H1 (cell line): ENCODE data around the gene FGD4. TPM values are rescaled to one million over a fixed set of nuclear protein-coding genes. Genes with fewer than 3 reads are reported as not detected.

Source experiments
- CTCF ChIA-PET: fragments of 300-600 bp; sonication (Branson Sonifier 250); formaldehyde crosslinking; loops from one replicate; lab custom pipeline; 2021; ENCODE audit not compliant: partially characterized antibody; lab: Charles Lee
- POLR2A ChIA-PET: fragments of 300-600 bp; sonication (Branson Sonifier 250); formaldehyde crosslinking; loops from one replicate; lab custom pipeline; 2021; ENCODE audit warnings: inconsistent platforms; ENCODE audit not compliant: partially characterized antibody; lab: Charles Lee
- DNase-seq, 2 experiments: peaks; one replicate each; pipeline versions ENCODE4 v3.0.0 to v3.0.0-alpha.2; 2010 to 2022; ENCODE audit warnings: low spot score in 2 of 2, low read depth in 1 of 2, mixed read lengths in 1 of 2
- FAIRE-seq: peaks from 2 replicates; lab custom pipeline; 2011; peaks lifted over from hg19 to GRCh38; lab: Jason Lieb, UNC
- H2AFZ ChIP-seq: 2 replicates; pipeline ENCODE4 v1.8.1; 2012; ENCODE audit warnings: low read length, inconsistent platforms
- H2AK5ac ChIP-seq: 2 replicates; pipeline ENCODE4 v1.6.1; 2013; ENCODE audit warnings: low read depth, low read length
- H2BK120ac ChIP-seq: replicated peaks from 2 replicates; pipeline ENCODE3; 2013; ENCODE audit warnings: low read depth, low read length, inconsistent platforms
- H2BK12ac ChIP-seq: 2 replicates; pipeline ENCODE4 v1.6.1; 2013; ENCODE audit warnings: low read depth, low read length
- H2BK15ac ChIP-seq: 2 replicates; pipeline ENCODE4 v1.6.1; 2013; ENCODE audit warnings: low read length
- H2BK20ac ChIP-seq: 2 replicates; pipeline ENCODE4 v1.6.1; 2013; ENCODE audit warnings: low read length
- H2BK5ac ChIP-seq: 2 replicates; pipeline ENCODE4 v1.6.1; 2013; ENCODE audit warnings: low read depth, low read length
- H3K14ac ChIP-seq: 2 replicates; pipeline ENCODE4 v1.6.1; 2013; ENCODE audit warnings: inconsistent platforms; ENCODE audit not compliant: insufficient read length
- H3K18ac ChIP-seq: 2 replicates; pipeline ENCODE4 v1.6.1; 2013; ENCODE audit warnings: low read length; ENCODE audit errors: extremely low read depth
- H3K23ac ChIP-seq: 2 replicates; pipeline ENCODE4 v1.6.1; 2013; ENCODE audit warnings: inconsistent platforms; ENCODE audit not compliant: insufficient read length
- H3K23me2 ChIP-seq: 2 replicates; pipeline ENCODE4 v1.6.1; 2013; ENCODE audit warnings: low read depth, low read length
- H3K27ac ChIP-seq: 2 replicates; pipeline ENCODE4 v1.6.1; 2011; ENCODE audit warnings: low read depth, low read length, inconsistent platforms
- H3K27me3 ChIP-seq, 4 experiments: replicated peaks in 1 of 4; 1 replicate in 1 of 4; 2 replicates in 3 of 4; pipeline versions ENCODE4 v1.6.1 to v1.8.1; 2011 to 2013; ENCODE audit warnings: low read length in 3 of 4, mild to moderate bottlenecking in 3 of 4, inconsistent platforms in 2 of 4, mixed read lengths in 2 of 4, moderate library complexity in 1 of 4; ENCODE audit not compliant: control insufficient read depth in 3 of 4, insufficient read depth in 3 of 4; ENCODE audit errors: extremely low read depth in 1 of 4
- H3K36me3 ChIP-seq, 4 experiments: 2 replicates each; pipeline versions ENCODE4 v1.6.1 to v1.8.1; 2011 to 2013; ENCODE audit warnings: mild to moderate bottlenecking in 4 of 4, low read length in 3 of 4, moderate library complexity in 2 of 4, control low read depth in 1 of 4, inconsistent platforms in 1 of 4; ENCODE audit not compliant: insufficient read depth in 4 of 4, control insufficient read depth in 2 of 4
- H3K4ac ChIP-seq: replicated peaks from 2 replicates; pipeline ENCODE3; 2013; ENCODE audit warnings: low read length, low read depth, mixed read lengths, inconsistent platforms; ENCODE audit not compliant: insufficient read length
- H3K4me1 ChIP-seq, 4 experiments: replicated peaks in 1 of 4; 1 replicate in 1 of 4; 2 replicates in 3 of 4; pipeline versions ENCODE4 v1.6.1 to v1.8.1; 2011 to 2013; ENCODE audit warnings: low read length in 3 of 4, inconsistent platforms in 2 of 4, mixed read lengths in 1 of 4; ENCODE audit not compliant: insufficient read depth in 4 of 4, control insufficient read depth in 3 of 4
- H3K4me2 ChIP-seq, 2 experiments: 2 replicates each; pipeline versions ENCODE4 v1.6.1 to v1.8.1; 2011 to 2013; ENCODE audit warnings: low read depth in 2 of 2, low read length in 2 of 2, control low read depth in 1 of 2, inconsistent platforms in 1 of 2, mild to moderate bottlenecking in 1 of 2; ENCODE audit not compliant: insufficient read depth in 1 of 2
- H3K4me3 ChIP-seq, 4 experiments: fragments of 200-600, 300-600 bp in 1 of 4; sonication (generic), shearing (Covaris generic), sonication (Bioruptor Twin) in 1 of 4; 2 replicates each; pipeline versions ENCODE4 v1.5.1 to v1.8.1; 2011 to 2016; ENCODE audit warnings: low read length in 4 of 4, low read depth in 3 of 4, control low read depth in 2 of 4, inconsistent platforms in 2 of 4, mild to moderate bottlenecking in 2 of 4, mixed read lengths in 1 of 4, moderate library complexity in 1 of 4; ENCODE audit not compliant: insufficient read depth in 2 of 4; ENCODE audit errors: extremely low read depth in 1 of 4
- H3K56ac ChIP-seq: replicated peaks from 2 replicates; pipeline ENCODE3; 2013; ENCODE audit warnings: low read depth, mild to moderate bottlenecking, mixed read lengths, low read length, inconsistent platforms; ENCODE audit not compliant: insufficient read length
- H3K79me1 ChIP-seq: 2 replicates; pipeline ENCODE4 v1.6.1; 2013; ENCODE audit warnings: low read depth, low read length, control low read depth
- H3K79me2 ChIP-seq, 2 experiments: 2 replicates each; pipeline versions ENCODE4 v1.6.1 to v1.8.1; 2012 to 2013; ENCODE audit warnings: low read length in 2 of 2, mild to moderate bottlenecking in 2 of 2, inconsistent platforms in 1 of 2; ENCODE audit not compliant: insufficient read depth in 2 of 2, control insufficient read depth in 1 of 2
- H3K9ac ChIP-seq, 4 experiments: replicated peaks in 1 of 4; 1 replicate in 1 of 4; 2 replicates in 3 of 4; pipeline versions ENCODE4 v1.6.1 to v1.8.1; 2011 to 2013; ENCODE audit warnings: low read depth in 3 of 4, low read length in 3 of 4, control low read depth in 2 of 4, mild to moderate bottlenecking in 2 of 4, moderate library complexity in 2 of 4, inconsistent platforms in 1 of 4; ENCODE audit errors: extremely low read depth in 1 of 4
- H3K9me3 ChIP-seq, 2 experiments: 2 replicates each; pipeline versions ENCODE4 v1.6.1 to v1.8.1; 2012 to 2013; ENCODE audit warnings: mild to moderate bottlenecking in 2 of 2, moderate library complexity in 2 of 2, control low read depth in 1 of 2, inconsistent platforms in 1 of 2, low read depth in 1 of 2, low read length in 1 of 2, mixed read lengths in 1 of 2; ENCODE audit not compliant: insufficient read depth in 2 of 2
- H4K20me1 ChIP-seq, 2 experiments: replicated peaks in 1 of 2; 2 replicates each; pipeline versions ENCODE3 to v1.8.1; 2011 to 2013; ENCODE audit warnings: inconsistent platforms in 2 of 2, low read length in 2 of 2, mild to moderate bottlenecking in 1 of 2; ENCODE audit not compliant: insufficient read depth in 2 of 2, control insufficient read depth in 1 of 2
- H4K5ac ChIP-seq: 2 replicates; pipeline ENCODE4 v1.6.1; 2013; ENCODE audit warnings: low read length, low read depth, mixed read lengths, inconsistent platforms; ENCODE audit not compliant: insufficient read length
- H4K8ac ChIP-seq: 2 replicates; pipeline ENCODE4 v1.8.0; 2013; ENCODE audit warnings: mild to moderate bottlenecking, moderate library complexity, low read length, inconsistent platforms; ENCODE audit not compliant: insufficient read depth; ENCODE audit errors: extremely low read depth
- H4K91ac ChIP-seq: replicated peaks from 2 replicates; pipeline ENCODE3; 2013; ENCODE audit warnings: low read length, mixed read lengths, inconsistent platforms; ENCODE audit not compliant: insufficient read length
- BCL11A ChIP-seq, 2 experiments: IDR thresholded peaks; one replicate each; pipeline ENCODE4 v1.6.1; 2011; ENCODE audit warnings: low read depth in 2 of 2, low read length in 2 of 2, mild to moderate bottlenecking in 2 of 2
- BRCA1 ChIP-seq: IDR thresholded peaks from 2 replicates; pipeline ENCODE4 v1.6.1; 2012; ENCODE audit warnings: low read depth, low read length, improper control_type of control experiment
- KDM1A ChIP-seq: fragments of 200-600, 300-600 bp; sonication (generic); IDR thresholded peaks from 2 replicates; pipeline ENCODE4 v1.7.1; 2016; ENCODE audit warnings: mild to moderate bottlenecking, low read length, borderline replicate concordance
- POLR2AphosphoS5 ChIP-seq: IDR thresholded peaks from 2 replicates; pipeline ENCODE4 v1.6.1; 2011; ENCODE audit warnings: low read depth, low read length
- RXRA ChIP-seq: IDR thresholded peaks from 2 replicates; pipeline ENCODE4 v1.6.1; 2011; ENCODE audit warnings: low read depth, mild to moderate bottlenecking, low read length, moderate library complexity; ENCODE audit not compliant: insufficient read depth
- SIX5 ChIP-seq: IDR thresholded peaks from 2 replicates; pipeline ENCODE4 v1.6.1; 2011; ENCODE audit warnings: mild to moderate bottlenecking, low read depth, low read length
- SRF ChIP-seq: IDR thresholded peaks from 2 replicates; pipeline ENCODE4 v1.6.1; 2011; ENCODE audit warnings: mild to moderate bottlenecking, low read depth, low read length, moderate library complexity
- TAF1 ChIP-seq: IDR thresholded peaks from 2 replicates; pipeline ENCODE4 v1.6.1; 2011; ENCODE audit warnings: mild to moderate bottlenecking, low read depth, low read length
- TEAD4 ChIP-seq: IDR thresholded peaks from 2 replicates; pipeline ENCODE4 v1.6.1; 2012; ENCODE audit warnings: low read depth, low read length, inconsistent platforms, mixed read lengths
- WGBS, 2 experiments: shearing (Covaris generic) in 1 of 2; methylation state at CpG; one replicate each; pipeline versions ENCODE4 v1.1.6 to v1.1.7; 2013 to 2015; ENCODE audit warnings: low lambda C conversion rate in 2 of 2, mixed read lengths in 2 of 2, inconsistent platforms in 1 of 2, low coverage in 1 of 2, missing lambda C conversion rate in 1 of 2; ENCODE audit not compliant: insufficient replicate concordance in 2 of 2, insufficient coverage in 1 of 2, insufficient read length in 1 of 2; ENCODE audit errors: extremely low coverage in 1 of 2, missing lambda C conversion rate in 1 of 2; 5-methylcytosine and 5-hydroxymethylcytosine counted together
- polyA plus RNA-seq, 7 experiments: library from polyadenylated mRNA; depleted of rRNA in 3 of 7; stranded (reverse) in 5 of 7; unstranded in 2 of 7; fragments of >200 nt in 5 of 7; fragments of 200-250 nt in 2 of 7; gene quantifications; 1 replicate in 5 of 7; 2 replicates in 1 of 7; 4 replicates in 1 of 7; pipeline versions ENCODE4 v1.2.1 to v1.2.3, GENCODE V29; 2011 to 2013; ENCODE audit warnings: missing spikeins in 2 of 7, mixed read lengths in 2 of 7
- total RNA-seq: library from RNA; stranded (reverse); fragmentation: NEBNext Ultra II Directional; extraction: Animal tissue kit (Norgen Biotek cat#: 25700); gene quantifications from 2 replicates; pipeline ENCODE4 v1.2.1, GENCODE V29; 2021
- TF ChIP-seq, protein P1 (sequence below): IDR thresholded peaks from 2 replicates; pipeline ENCODE4 v1.6.1; 2012; ENCODE audit warnings: inconsistent platforms

Gene FGD4
- total and polyA plus RNA-seq, 2 of the 8 experiments (the other 6 are each of a cell fraction or from before 2014, with no cell fraction given), result 8.5 to 48.2 TPM

GRCh38 chr12:32515137-32515873 lies 115.9 kb downstream of the FGD4 start:
- ChIA-PET POLR2A (no interaction called here), CTCF (interaction anchor here (0.6 to 1.2 kb wide), 2 partner anchors 58 to 829 kb away, joined by 3 read pairs; no protein-coding TSS in a partner anchor)
- Histone ChIP-seq H2BK12ac (no peak overlapping the region), H3K9me3 (no peaks in the 10 kb centered on the region), H2BK120ac (no peak overlapping the region), H2AFZ (no peak overlapping the region), H3K23ac (no peak overlapping the region), H3K27me3 (no peaks in the 10 kb centered on the region), H3K79me2 (peaks cover 0 to 94% of the 10 kb centered on the region in 2 experiments; a peak in 3 of 4 replicates), H4K91ac (no peak overlapping the region), H3K18ac (no peak overlapping the region), H3K79me1 (peaks cover 7% of the 10 kb centered on the region; the same call in 1 of the 2 replicates), H2BK20ac (no peak overlapping the region), H3K23me2 (peaks cover 2% of the 10 kb centered on the region; the same call in 1 of the 2 replicates), H3K27ac (no peak overlapping the region), H4K5ac (no peak overlapping the region), H4K8ac (no peak overlapping the region), H4K20me1 (peaks cover 10 to 11% of the 10 kb centered on the region in 2 experiments), H3K4me2 (no peak overlapping the region), H2AK5ac (no peak overlapping the region), H3K4me1 (peaks cover 0 to 4% (median 1%) of the 10 kb centered on the region in 4 experiments; a peak in 2 of 7 replicates), H2BK15ac (no peak overlapping the region), H3K56ac (no peak overlapping the region), H3K4me3 (no peak overlapping the region), H3K9ac (no peak overlapping the region), H3K36me3 (no peaks in the 10 kb centered on the region; a peak in 1 of 8 replicates), H3K4ac (no peak overlapping the region), H3K14ac (no peak overlapping the region), H2BK5ac (peak overlapping the region; percentile 26; the same call in 1 of the 2 replicates)
- FAIRE-seq (no peak), DNase-seq (no peak)
- TF ChIP-seq KDM1A (no peak), SRF (no peak), TEAD4 (no peak), BRCA1 (no peak), POLR2AphosphoS5 (no peak), SIX5 (no peak), TAF1 (no peak), RXRA (no peak), BCL11A (IDR thresholded peaks at IDR 0.05; ENCODE audit: low read depth in 2 of 2, low read length in 2 of 2) (no peak)
- TF ChIP-seq, protein P1, sequence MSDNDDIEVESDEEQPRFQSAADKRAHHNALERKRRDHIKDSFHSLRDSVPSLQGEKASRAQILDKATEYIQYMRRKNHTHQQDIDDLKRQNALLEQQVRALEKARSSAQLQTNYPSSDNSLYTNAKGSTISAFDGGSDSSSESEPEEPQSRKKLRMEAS, result no peak
- 87% methylated on average over 1 of the region's 1 CpG; no CpG with 5 or more reads in 1 of the 2 experiments for WGBS, 2 experiments
